ENCODE data around the gene BCO1.
"Not testable (repeated sequence)": the region's sequence is repeated elsewhere in the genome, so short reads cannot be mapped to it uniquely, and the experiment has no call there.

BCO1 gene

GRCh38 chr16:81238296-81239011, at the start of gene BCO1:
BCO1 (plus strand) TSS chr16:81238689; CDS start chr16:81238909, 220 bp downstream.
- DNase-seq = no peak

- DNase-seq = no peak
These were observed 49.3 kb upstream of the BCO1 start for GRCh38 chr16:81189100-81189664.

GRCh38 chr16:81190667-81191066, 47.8 kb upstream of the BCO1 start:
- no peak for DNase-seq

GRCh38 chr16:81195885-81196534, 42.5 kb upstream of the BCO1 start:
- no peak for DNase-seq

GRCh38 chr16:81198635-81199034, 39.9 kb upstream of the BCO1 start:
- DNase-seq = no peak

- no peak for DNase-seq
These were observed 37.2 kb upstream of the BCO1 start for GRCh38 chr16:81201267-81201666.

- DNase-seq = no peak
These were observed 33.5 kb upstream of the BCO1 start for GRCh38 chr16:81204798-81205680.

GRCh38 chr16:81207076-81207475, 31.4 kb upstream of the BCO1 start:
- no peak for DNase-seq

- no peak for DNase-seq
These were observed 27.7 kb upstream of the BCO1 start for GRCh38 chr16:81210807-81211206.

GRCh38 chr16:81212830-81213465, 25.5 kb upstream of the BCO1 start:
- no peak for DNase-seq

GRCh38 chr16:81214745-81215166, 23.7 kb upstream of the BCO1 start:
- no peak for DNase-seq

- no peak for DNase-seq
These were observed 22.4 kb upstream of the BCO1 start for GRCh38 chr16:81216114-81216513.

GRCh38 chr16:81216706-81217105, 21.8 kb upstream of the BCO1 start:
- no peak for DNase-seq

GRCh38 chr16:81219151-81219550, 19.3 kb upstream of the BCO1 start:
- DNase-seq = no peak

- no peak for DNase-seq
These were observed 18.1 kb upstream of the BCO1 start for GRCh38 chr16:81220349-81220748.

GRCh38 chr16:81221731-81222130, 16.8 kb upstream of the BCO1 start:
- no peak for DNase-seq

- no peak for DNase-seq
These were observed 13.7 kb upstream of the BCO1 start for GRCh38 chr16:81224824-81225223.

- not testable (repeated sequence) for DNase-seq
These were observed 12.8 kb upstream of the BCO1 start for GRCh38 chr16:81225697-81226096.

- no peak for DNase-seq
These were observed 10.7 kb upstream of the BCO1 start for GRCh38 chr16:81227785-81228184.

GRCh38 chr16:81229811-81230210, 8.7 kb upstream of the BCO1 start:
- no peak for DNase-seq

GRCh38 chr16:81231014-81231413, 7.5 kb upstream of the BCO1 start:
- no peak for DNase-seq

GRCh38 chr16:81232740-81233367, 5.6 kb upstream of the BCO1 start:
- DNase-seq = no peak
